DND-41 (cell line): ENCODE data around the gene DYNLT4.

Experiments used
- EZH2 ChIP-seq: IDR thresholded peaks from 3 replicates; pipeline ENCODE4 v1.6.1; 2012; ENCODE audit warnings: borderline replicate concordance, low read depth, mild to moderate bottlenecking, moderate library complexity, low read length, inconsistent platforms; ENCODE audit not compliant: severe bottlenecking
- TF ChIP-seq, protein P1 (sequence below): IDR thresholded peaks from 2 replicates; pipeline ENCODE4 v1.5.1; 2012; ENCODE audit warnings: borderline replicate concordance, low read length, moderate library complexity, mild to moderate bottlenecking; ENCODE audit not compliant: poor library complexity, severe bottlenecking; ENCODE audit errors: extremely low read depth

DNA sequence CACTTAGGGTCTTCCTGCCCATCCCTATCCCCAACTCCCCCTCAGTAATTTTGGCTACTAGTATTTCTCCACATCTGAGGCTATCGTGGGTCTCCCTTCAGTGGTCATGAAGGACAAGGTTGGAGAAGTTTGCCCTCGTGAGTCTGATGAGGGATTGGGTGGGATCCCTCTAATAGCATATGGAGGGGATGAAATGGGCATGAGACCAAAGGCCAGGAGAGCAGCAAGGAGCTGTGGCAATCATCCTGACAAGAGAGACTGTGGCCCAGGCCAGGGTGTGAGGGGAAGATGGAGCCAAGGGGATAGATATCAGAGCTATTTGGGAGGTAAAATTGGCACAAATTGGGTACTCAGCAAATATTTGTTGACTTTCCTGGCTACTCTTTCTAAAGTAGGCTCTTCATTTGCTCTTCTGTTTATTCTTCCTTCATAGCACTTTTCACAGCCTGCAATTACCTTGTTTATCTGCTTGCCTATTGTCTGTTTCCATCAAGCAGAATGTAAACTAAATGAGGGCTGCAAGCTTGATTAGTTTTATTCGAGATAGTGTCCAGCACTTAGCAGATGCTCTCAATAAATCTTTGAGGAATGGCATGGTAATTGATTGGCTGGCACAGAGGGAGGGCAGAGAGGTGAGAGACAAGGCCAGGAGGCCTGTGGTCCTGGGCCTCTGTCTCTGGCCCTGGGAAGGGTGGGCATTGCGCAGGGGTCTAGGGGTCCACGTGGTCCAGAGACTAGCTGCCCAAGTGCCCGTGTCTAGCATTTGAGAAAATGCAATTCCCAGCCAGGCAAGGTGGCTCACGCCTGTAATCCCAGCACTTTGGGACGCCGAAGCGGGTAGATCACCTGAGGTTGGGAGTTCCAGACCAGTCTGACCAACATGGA, 8.4 kb downstream of the DYNLT4 start:
- TF ChIP-seq, protein P1, sequence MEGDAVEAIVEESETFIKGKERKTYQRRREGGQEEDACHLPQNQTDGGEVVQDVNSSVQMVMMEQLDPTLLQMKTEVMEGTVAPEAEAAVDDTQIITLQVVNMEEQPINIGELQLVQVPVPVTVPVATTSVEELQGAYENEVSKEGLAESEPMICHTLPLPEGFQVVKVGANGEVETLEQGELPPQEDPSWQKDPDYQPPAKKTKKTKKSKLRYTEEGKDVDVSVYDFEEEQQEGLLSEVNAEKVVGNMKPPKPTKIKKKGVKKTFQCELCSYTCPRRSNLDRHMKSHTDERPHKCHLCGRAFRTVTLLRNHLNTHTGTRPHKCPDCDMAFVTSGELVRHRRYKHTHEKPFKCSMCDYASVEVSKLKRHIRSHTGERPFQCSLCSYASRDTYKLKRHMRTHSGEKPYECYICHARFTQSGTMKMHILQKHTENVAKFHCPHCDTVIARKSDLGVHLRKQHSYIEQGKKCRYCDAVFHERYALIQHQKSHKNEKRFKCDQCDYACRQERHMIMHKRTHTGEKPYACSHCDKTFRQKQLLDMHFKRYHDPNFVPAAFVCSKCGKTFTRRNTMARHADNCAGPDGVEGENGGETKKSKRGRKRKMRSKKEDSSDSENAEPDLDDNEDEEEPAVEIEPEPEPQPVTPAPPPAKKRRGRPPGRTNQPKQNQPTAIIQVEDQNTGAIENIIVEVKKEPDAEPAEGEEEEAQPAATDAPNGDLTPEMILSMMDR: no peak
- no peak for TF ChIP-seq EZH2
